Right lobe of liver (tissue), 4 donors: ENCODE data around the gene INO80B.

Experiments used
- CTCF ChIP-seq, 4 donors: fragments of 200-600 bp in 3 of 4; fragments of 450-650 bp in 1 of 4; IDR thresholded peaks; one replicate each; pipeline versions ENCODE4 v1.5.1 to v1.8.0; 2016 to 2022; ENCODE audit warnings: antibody characterized with exemption in 4 of 4, mild to moderate bottlenecking in 2 of 4
- POLR2A ChIP-seq: fragments of 450-650 bp; IDR thresholded peaks from one replicate; pipeline ENCODE4 v1.6.1; 2017; ENCODE audit warnings: antibody characterized with exemption, mild to moderate bottlenecking
- donor health status: DM: no; HTN: no; CAD: no.
- donor health status: DM: no; HTN: no; CAD: no.
- donor health status: DM: no; HTN: yes; CAD: no.

GRCh38 chr2:74423231-74424095, 31.4 kb upstream of the INO80B start:
- TF ChIP-seq CTCF (IDR thresholded peaks at IDR 0.05) (no peak), POLR2A (no peak)
